RWPE1 (cell line): ENCODE results near the gene HSPA5.

Experiments used
- CTCF ChIA-PET: fragments of 350-600 bp; sonication (Branson Sonifier 250); formaldehyde crosslinking; extraction: SDS; loops from one replicate; lab custom pipeline; 2021; lab: Yijun Ruan, JAX
- POLR2A ChIA-PET: fragments of 400-600 bp; formaldehyde crosslinking; extraction: SDS; loops from one replicate; lab custom pipeline; 2020; ENCODE audit warnings: antibody characterized with exemption; ENCODE audit not compliant: low non-redundant PET; lab: Yijun Ruan, JAX
- DNase-seq: peaks from one replicate; pipeline ENCODE4 v3.0.0; 2012; ENCODE audit warnings: low spot score
- H3K27ac ChIP-seq: fragments of 450-650 bp; 2 replicates; pipeline ENCODE4 v1.5.1; 2017
- TF ChIP-seq, protein P1 (sequence below): fragments of 450-650 bp; conservative IDR thresholded peaks from 2 replicates; pipeline ENCODE4 v1.5.1; 2017; ENCODE audit warnings: low read depth, mild to moderate bottlenecking

HSPA5 gene

DNA sequence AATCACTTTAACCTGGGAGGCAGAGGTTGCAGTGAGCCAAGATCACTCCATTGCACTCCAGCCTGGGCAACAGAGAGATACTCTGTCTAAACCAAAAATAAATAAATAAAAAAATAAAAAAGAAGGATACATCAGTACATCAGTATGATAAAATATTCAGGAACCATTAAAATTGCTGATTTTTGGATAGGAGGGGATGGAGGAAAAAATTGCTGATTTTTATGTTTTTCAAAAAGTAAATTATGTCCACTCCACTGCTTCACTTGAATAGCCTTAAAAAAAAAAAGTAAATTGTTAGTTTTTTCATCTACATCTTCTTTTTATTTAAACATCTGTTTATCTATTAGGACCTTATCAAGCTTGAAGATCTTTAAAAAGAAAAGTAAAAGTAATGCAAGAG lies 13.1 kb upstream of the HSPA5 start:
- no peak overlapping the region for H3K27ac ChIP-seq
- DNase-seq: no peak
- POLR2A ChIA-PET: interaction anchor here (2.5 kb wide), 1 partner anchor 13 kb away, joined by 11 read pairs; the partner anchor contains the start of gene HSPA5
- CTCF ChIA-PET: no interaction called here
- TF ChIP-seq, protein P1, sequence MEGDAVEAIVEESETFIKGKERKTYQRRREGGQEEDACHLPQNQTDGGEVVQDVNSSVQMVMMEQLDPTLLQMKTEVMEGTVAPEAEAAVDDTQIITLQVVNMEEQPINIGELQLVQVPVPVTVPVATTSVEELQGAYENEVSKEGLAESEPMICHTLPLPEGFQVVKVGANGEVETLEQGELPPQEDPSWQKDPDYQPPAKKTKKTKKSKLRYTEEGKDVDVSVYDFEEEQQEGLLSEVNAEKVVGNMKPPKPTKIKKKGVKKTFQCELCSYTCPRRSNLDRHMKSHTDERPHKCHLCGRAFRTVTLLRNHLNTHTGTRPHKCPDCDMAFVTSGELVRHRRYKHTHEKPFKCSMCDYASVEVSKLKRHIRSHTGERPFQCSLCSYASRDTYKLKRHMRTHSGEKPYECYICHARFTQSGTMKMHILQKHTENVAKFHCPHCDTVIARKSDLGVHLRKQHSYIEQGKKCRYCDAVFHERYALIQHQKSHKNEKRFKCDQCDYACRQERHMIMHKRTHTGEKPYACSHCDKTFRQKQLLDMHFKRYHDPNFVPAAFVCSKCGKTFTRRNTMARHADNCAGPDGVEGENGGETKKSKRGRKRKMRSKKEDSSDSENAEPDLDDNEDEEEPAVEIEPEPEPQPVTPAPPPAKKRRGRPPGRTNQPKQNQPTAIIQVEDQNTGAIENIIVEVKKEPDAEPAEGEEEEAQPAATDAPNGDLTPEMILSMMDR: no peak

DNA sequence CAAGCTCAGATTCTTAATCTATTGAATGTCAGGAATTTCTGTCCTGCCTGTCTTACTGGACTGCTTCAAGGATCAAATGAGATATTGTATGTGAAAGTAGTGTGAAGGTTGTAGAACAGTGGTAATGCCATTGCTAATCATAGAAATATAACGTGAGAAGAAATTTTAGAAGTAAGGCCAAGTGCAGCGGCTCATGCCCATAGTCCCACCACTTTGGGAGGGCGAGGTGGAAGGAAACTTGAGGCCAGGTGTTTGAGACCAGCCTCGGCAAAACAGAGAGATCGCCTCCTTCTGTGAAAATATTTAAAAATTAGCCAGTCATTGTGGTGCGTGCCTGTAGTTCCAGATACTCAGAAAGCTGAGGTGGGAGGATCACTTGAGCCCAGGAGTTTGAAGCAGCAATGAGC lies 5.1 kb upstream of the HSPA5 start:
- CTCF ChIA-PET: interaction anchor here (0.6 kb wide), 1 partner anchor 23 kb away, joined by 5 read pairs; no protein-coding TSS in a partner anchor
- TF ChIP-seq, protein P1: no peak
- peak overlapping the region; percentile 0; the same call in 1 of the 2 replicates for H3K27ac ChIP-seq
- no peak for DNase-seq
- POLR2A ChIA-PET: no interaction called here

DNA sequence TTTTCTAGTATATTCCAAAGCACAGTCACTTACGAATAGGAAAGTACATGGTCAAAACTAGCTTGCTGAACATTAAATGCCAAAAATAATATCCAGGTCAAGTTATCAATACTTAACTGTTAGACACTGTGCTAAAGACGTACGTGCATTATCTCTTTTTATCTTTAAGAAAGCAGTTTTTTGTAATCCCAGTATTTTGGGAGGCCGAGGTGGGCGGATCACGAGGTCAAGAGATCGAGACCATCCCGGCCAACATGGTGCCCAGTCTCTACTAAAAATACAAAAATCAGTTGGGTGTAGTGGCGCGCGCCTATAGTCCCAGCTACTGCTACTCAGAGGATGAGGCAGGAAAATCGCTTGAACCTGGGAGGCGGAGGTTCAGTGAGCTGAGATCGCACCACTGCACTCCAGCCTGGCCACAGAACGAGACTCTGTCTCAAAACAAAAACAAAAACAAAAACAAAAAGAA lies 2.7 kb upstream of the HSPA5 start:
- peak overlapping the region; percentile 78 for H3K27ac ChIP-seq
- ChIA-PET CTCF (interaction anchor here (0.6 to 1.3 kb wide), 5 partner anchors 8 to 1256 kb away, joined by 3 to 7 read pairs (median 4); partner anchors contain the start of gene GAPVD1), POLR2A (no interaction called here)
- TF ChIP-seq, protein P1: no peak
- no peak for DNase-seq

DNA sequence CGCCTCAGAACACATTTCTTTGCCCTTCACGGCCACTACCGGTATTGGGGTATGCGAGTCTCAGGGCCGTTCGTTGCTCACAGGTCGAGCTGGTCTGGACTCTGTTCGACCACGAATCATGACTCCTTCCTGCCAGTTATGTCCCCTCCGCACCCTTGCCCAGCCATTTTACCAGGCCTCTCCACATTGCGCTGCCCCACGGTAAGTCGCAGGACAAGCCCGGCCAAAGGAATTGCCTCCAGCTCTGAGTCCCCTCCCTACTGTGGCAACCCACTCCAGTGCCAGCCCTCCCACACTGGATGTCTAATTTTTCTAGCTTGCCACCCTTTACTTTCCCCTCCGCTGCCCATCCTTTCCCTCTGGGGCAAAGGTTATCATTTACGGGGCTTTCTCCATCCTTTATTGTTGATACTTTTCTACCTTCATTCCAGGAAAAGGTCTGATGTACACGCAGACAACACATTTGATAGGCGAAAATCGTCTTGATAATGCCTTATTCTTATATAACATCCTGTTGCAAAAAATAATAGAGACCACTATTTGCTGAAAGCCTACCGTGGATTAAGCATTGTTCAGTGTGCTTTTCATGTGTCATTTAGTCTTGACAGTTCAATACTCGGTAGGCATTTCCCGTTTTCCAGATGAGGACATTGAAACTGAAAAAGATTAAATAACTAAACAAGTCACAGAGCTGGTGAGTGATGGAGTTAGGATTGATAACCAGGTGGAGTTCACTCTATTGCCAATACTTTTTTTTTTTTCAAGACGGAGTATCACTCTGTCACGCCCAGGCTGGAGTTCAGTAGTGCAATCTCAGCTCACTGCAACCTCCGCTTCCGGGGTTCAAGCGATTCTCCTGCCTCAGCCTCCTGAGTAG lies 958 bp upstream of the HSPA5 start:
- H3K27ac ChIP-seq: peak overlapping the region; percentile 91
- CTCF ChIA-PET: interaction anchor here (0.6 kb wide), 2 partner anchors 489 to 504 kb away, joined by 3 read pairs; no protein-coding TSS in a partner anchor
- no peak for DNase-seq
- POLR2A ChIA-PET: interaction anchor here (0.5 to 1.6 kb wide), 8 partner anchors 10 to 136 kb away, joined by 3 to 11 read pairs (median 4); partner anchors contain the start of gene GAPVD1
- TF ChIP-seq, protein P1: no peak

DNA sequence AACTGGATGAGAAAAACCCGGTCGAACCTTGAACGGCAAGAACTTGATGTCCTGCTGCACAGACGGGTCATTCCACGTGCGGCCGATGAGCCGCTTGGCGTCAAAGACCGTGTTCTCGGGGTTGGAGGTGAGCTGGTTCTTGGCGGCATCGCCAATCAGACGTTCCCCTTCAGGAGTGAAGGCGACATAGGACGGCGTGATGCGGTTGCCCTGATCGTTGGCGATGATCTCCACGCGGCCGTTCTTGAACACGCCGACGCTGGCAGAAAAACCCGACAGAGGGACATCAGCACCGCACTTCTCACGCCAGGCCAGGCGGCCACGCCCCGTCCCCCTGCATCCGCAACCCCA lies 519 bp downstream of the HSPA5 start:
- DNase-seq: no peak
- CTCF ChIA-PET: no interaction called here
- POLR2A ChIA-PET: interaction anchor here (0.6 to 1.6 kb wide), 7 partner anchors 9 to 50 kb away, joined by 3 to 11 read pairs (median 4); partner anchors contain the start of gene GAPVD1
- H3K27ac ChIP-seq: peak overlapping the region; percentile 91
- TF ChIP-seq, protein P1: no peak
